ENCODE data around the gene GNG4.

DNA sequence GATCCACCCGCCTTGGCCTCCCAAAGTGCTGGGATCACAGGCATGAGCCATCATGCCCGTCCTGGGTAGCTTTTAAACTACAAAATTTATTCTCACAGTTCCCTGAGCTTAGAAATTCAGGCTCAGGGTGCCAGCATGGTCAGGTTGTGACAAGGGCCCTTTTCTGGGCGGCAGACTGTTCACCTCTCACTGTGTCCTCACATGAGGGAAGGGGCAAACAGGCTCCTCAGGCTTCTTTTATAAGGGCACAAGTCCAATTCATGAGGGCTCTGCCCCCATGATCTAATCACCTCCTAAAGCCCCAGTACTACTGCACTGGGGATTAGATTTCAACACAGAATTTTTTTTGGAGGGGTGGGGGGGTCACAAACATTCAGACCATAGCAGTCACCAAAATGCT, 36.8 kb downstream of the GNG4 start:
- TF ChIP-seq CTCF (IDR thresholded peaks at IDR 0.05) (no peak), POLR2A (IDR thresholded peaks at IDR 0.05) (no peak)

Measured in tibial nerve (tissue), 3 donors.